ENCODE results near the gene PIP5K1B.

Gene PIP5K1B

DNA sequence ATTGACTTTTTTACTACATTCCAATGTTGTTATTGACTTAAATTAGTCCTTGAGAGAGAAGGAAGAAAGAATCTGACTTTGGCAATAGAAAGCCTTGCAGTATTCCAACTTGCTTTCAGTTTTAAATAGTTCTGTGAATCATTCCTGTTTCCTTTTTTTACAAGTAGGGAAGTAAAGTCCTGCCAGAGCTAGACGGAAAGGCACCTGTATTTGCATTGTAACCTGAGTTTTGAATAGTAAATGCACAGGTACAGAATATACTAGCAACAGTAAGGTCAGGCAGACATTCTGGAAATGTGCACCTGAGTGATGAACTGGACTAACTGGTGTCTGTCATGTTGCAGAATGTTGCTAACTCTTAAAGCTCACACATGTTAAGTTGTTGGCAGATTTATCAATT is 208.0 kb downstream of the PIP5K1B start:
- Histone ChIP-seq H3K36me3 (ENCODE audit: control insufficient read depth, insufficient read depth, low read length) (no peaks in the 10 kb centered on the region), H3K9me3 (ENCODE audit: control insufficient read depth, low read length) (no peaks in the 10 kb centered on the region), H3K9ac (ENCODE audit: low read length) (no peak overlapping the region), H3K4me3 (ENCODE audit: low read length) (no peak overlapping the region), H3K27me3 (ENCODE audit: control insufficient read depth, insufficient read depth, low read length) (no peaks in the 10 kb centered on the region), H3K4me1 (ENCODE audit: control insufficient read depth, insufficient read depth, low read length) (no peaks in the 10 kb centered on the region)

DNA sequence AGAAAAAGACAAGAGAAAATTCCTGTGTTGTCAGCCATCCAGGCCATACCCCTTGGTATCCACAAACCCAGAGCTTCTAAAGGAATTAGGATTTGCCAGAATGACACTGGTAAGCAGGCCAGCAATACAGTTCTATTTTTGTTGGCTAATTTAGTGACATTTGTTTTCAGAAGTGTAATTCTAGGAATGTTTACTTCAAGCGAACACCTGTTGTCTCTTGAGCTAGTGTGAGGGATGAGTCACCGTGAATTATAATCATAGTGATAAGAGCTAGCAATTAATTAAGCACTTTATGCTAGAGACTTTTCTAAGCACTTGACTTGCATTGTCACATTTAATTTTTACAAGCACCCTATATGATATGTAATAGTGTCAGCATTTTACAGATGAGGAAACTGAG is 209.7 kb downstream of the PIP5K1B start:
- no peaks in the 10 kb centered on the region for H3K9me3 ChIP-seq (ENCODE audit: control insufficient read depth, low read length)
- H3K36me3 ChIP-seq (ENCODE audit: control insufficient read depth, insufficient read depth, low read length): no peaks in the 10 kb centered on the region
- no peaks in the 10 kb centered on the region for H3K27me3 ChIP-seq (ENCODE audit: control insufficient read depth, insufficient read depth, low read length)
- no peak overlapping the region for H3K9ac ChIP-seq (ENCODE audit: low read length)
- H3K4me1 ChIP-seq (ENCODE audit: control insufficient read depth, insufficient read depth, low read length): no peaks in the 10 kb centered on the region
- no peak overlapping the region for H3K4me3 ChIP-seq (ENCODE audit: low read length)

DNA sequence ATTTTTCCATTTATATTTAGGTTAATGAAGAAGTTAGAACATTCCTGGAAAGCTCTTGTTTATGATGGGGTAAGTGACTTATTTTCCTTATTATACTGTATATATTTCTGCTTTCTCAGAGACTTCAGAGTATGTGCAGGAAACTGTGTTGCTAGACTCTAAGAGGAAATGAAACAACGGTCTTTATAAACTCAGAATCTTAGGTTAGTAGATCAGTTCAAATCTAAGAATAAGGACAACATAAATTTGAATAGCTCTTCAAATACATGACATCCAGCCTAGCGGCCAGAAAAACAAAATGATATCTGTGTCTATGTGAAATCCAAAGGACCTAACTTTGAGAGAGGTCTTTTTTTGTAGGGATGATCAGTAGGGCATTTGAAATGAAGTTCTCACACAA is 214.6 kb downstream of the PIP5K1B start:
- no peaks in the 10 kb centered on the region for H3K4me1 ChIP-seq (ENCODE audit: control insufficient read depth, insufficient read depth, low read length)
- H3K4me3 ChIP-seq (ENCODE audit: low read length): no peak overlapping the region
- no peaks in the 10 kb centered on the region for H3K9me3 ChIP-seq (ENCODE audit: control insufficient read depth, low read length)
- H3K27me3 ChIP-seq (ENCODE audit: control insufficient read depth, insufficient read depth, low read length): no peaks in the 10 kb centered on the region
- no peaks in the 10 kb centered on the region for H3K36me3 ChIP-seq (ENCODE audit: control insufficient read depth, insufficient read depth, low read length)
- no peak overlapping the region for H3K9ac ChIP-seq (ENCODE audit: low read length)

DNA sequence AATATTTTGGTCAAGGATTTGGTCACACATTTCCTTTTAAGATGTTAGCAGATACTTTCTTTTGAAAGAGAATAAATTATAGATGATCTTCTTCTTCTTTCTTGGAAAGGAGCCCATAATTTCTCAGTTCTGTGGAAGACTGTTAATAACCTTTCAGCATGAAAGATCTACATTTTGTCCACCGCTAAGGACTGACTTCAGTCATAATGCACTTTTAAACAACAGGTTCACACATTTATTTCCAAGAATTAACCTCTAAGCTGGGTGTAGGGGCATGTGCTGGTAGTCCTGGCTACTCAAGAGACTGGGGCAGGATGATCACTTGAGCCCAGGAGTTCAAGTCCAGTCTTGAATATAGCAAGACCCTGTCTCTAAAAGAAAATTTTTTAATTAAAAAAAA is 215.9 kb downstream of the PIP5K1B start:
- no peaks in the 10 kb centered on the region for H3K4me1 ChIP-seq (ENCODE audit: control insufficient read depth, insufficient read depth, low read length)
- H3K9ac ChIP-seq (ENCODE audit: low read length): no peak overlapping the region
- no peaks in the 10 kb centered on the region for H3K9me3 ChIP-seq (ENCODE audit: control insufficient read depth, low read length)
- H3K27me3 ChIP-seq (ENCODE audit: control insufficient read depth, insufficient read depth, low read length): no peaks in the 10 kb centered on the region
- H3K4me3 ChIP-seq (ENCODE audit: low read length): no peak overlapping the region
- no peaks in the 10 kb centered on the region for H3K36me3 ChIP-seq (ENCODE audit: control insufficient read depth, insufficient read depth, low read length)

DNA sequence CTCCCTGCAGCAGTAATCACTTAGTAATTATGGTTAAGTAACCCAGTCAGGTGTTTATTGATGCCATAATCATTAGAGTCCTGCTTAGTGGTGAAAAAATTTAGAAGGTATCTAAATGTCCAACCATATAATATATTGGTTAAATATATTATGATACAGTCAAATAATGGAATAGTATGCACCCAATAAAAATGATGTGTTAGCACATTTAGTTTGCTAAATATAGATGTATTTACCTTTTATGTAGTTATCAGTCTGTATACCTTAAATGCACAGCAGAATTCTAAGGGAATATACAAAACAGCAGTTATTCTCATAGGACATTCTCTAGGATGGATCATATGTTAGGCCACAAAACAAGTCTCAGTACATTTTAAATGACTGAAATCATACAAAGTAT is 218.4 kb downstream of the PIP5K1B start:
- Histone ChIP-seq H3K9ac (ENCODE audit: low read length) (no peak overlapping the region), H3K4me3 (ENCODE audit: low read length) (no peak overlapping the region), H3K9me3 (ENCODE audit: control insufficient read depth, low read length) (no peaks in the 10 kb centered on the region), H3K27me3 (ENCODE audit: control insufficient read depth, insufficient read depth, low read length) (no peaks in the 10 kb centered on the region), H3K36me3 (ENCODE audit: control insufficient read depth, insufficient read depth, low read length) (no peaks in the 10 kb centered on the region), H3K4me1 (ENCODE audit: control insufficient read depth, insufficient read depth, low read length) (no peaks in the 10 kb centered on the region)

DNA sequence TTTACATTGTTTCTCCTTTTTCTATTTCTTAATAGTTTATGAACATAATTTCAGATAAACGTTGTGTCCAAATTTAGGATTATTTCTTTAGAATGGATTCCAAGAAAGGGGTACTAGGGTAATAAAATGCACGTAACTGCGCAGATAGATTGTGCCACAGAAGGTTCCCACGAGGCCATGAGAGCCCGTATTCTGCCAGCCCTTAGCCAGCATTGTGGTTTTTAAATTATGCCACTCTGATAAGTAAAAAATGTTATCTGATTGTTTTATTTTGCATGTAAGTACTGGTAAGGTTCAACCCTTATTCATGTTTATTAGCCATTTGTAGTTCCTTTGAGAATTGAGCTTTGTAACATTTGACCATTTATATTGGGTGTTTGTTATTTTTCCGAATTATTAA is 220.1 kb downstream of the PIP5K1B start:
- Histone ChIP-seq H3K36me3 (ENCODE audit: control insufficient read depth, insufficient read depth, low read length) (no peaks in the 10 kb centered on the region), H3K9me3 (ENCODE audit: control insufficient read depth, low read length) (no peaks in the 10 kb centered on the region), H3K4me1 (ENCODE audit: control insufficient read depth, insufficient read depth, low read length) (no peaks in the 10 kb centered on the region), H3K27me3 (ENCODE audit: control insufficient read depth, insufficient read depth, low read length) (no peaks in the 10 kb centered on the region), H3K4me3 (ENCODE audit: low read length) (no peak overlapping the region), H3K9ac (ENCODE audit: low read length) (no peak overlapping the region)

DNA sequence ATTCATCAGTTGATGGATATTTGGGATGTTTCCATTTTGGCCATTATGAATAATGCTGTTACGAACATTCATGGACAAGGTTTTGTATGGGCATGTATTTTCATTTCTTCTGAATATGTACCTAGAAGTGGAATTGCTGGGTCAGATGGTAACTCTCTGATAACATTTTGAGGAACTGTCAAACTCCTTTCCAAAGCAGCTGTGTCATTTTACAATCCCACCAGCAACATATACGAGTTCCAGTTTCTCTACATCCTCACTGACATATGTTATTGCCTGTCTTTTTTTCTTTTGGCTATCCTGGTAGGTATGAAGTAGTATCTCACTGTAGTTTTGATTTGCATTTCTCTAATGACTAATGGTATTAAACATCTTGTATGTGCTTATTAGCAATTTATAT is 222.1 kb downstream of the PIP5K1B start:
- Histone ChIP-seq H3K4me1 (ENCODE audit: control insufficient read depth, insufficient read depth, low read length) (no peaks in the 10 kb centered on the region), H3K4me3 (ENCODE audit: low read length) (no peak overlapping the region), H3K9me3 (ENCODE audit: control insufficient read depth, low read length) (no peaks in the 10 kb centered on the region), H3K36me3 (ENCODE audit: control insufficient read depth, insufficient read depth, low read length) (no peaks in the 10 kb centered on the region), H3K27me3 (ENCODE audit: control insufficient read depth, insufficient read depth, low read length) (no peaks in the 10 kb centered on the region), H3K9ac (ENCODE audit: low read length) (no peak overlapping the region)

DNA sequence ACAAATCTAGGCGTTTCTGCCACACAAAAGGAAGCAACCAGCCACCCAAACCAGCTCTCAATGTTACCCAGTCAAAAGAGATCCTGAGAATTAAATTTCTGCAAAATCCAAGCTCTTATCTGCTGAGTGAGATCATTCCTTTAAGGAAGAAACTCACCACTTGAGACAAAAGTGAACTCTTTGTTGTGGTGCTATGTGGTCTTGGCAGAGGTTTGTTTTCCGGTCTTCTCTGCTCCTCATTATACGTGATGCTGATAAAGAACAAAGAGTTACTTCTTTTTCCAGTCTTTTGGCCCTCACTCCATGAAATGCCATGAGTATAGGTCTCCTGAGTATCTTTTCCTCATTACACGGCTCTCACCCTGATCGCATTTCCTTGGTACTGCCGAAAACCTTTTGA is 226.8 kb downstream of the PIP5K1B start:
- Histone ChIP-seq H3K9me3 (ENCODE audit: control insufficient read depth, low read length) (no peaks in the 10 kb centered on the region), H3K36me3 (ENCODE audit: control insufficient read depth, insufficient read depth, low read length) (no peaks in the 10 kb centered on the region), H3K27me3 (ENCODE audit: control insufficient read depth, insufficient read depth, low read length) (no peaks in the 10 kb centered on the region), H3K4me3 (ENCODE audit: low read length) (no peak overlapping the region), H3K4me1 (ENCODE audit: control insufficient read depth, insufficient read depth, low read length) (no peaks in the 10 kb centered on the region), H3K9ac (ENCODE audit: low read length) (no peak overlapping the region)

DNA sequence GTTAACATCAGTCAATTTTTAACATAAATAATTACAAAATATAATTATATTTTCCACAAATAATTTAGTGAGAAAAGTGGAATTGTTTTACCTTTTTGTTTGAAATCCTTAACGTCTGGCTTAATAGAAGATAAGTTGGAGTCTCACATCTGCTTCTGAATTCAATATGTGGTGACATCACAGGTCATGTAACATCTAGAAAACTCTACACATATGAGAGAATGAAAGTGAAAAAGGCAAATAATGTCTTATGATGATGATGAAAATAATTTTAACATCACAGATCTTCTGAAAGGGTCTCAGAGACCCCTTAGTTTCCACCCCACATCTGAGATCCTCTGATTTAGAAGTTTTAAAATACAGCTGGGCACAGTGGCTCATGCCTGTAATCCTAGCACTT is 227.4 kb downstream of the PIP5K1B start:
- Histone ChIP-seq H3K4me3 (ENCODE audit: low read length) (no peak overlapping the region), H3K9me3 (ENCODE audit: control insufficient read depth, low read length) (no peaks in the 10 kb centered on the region), H3K36me3 (ENCODE audit: control insufficient read depth, insufficient read depth, low read length) (no peaks in the 10 kb centered on the region), H3K27me3 (ENCODE audit: control insufficient read depth, insufficient read depth, low read length) (no peaks in the 10 kb centered on the region), H3K9ac (ENCODE audit: low read length) (no peak overlapping the region), H3K4me1 (ENCODE audit: control insufficient read depth, insufficient read depth, low read length) (no peaks in the 10 kb centered on the region)

DNA sequence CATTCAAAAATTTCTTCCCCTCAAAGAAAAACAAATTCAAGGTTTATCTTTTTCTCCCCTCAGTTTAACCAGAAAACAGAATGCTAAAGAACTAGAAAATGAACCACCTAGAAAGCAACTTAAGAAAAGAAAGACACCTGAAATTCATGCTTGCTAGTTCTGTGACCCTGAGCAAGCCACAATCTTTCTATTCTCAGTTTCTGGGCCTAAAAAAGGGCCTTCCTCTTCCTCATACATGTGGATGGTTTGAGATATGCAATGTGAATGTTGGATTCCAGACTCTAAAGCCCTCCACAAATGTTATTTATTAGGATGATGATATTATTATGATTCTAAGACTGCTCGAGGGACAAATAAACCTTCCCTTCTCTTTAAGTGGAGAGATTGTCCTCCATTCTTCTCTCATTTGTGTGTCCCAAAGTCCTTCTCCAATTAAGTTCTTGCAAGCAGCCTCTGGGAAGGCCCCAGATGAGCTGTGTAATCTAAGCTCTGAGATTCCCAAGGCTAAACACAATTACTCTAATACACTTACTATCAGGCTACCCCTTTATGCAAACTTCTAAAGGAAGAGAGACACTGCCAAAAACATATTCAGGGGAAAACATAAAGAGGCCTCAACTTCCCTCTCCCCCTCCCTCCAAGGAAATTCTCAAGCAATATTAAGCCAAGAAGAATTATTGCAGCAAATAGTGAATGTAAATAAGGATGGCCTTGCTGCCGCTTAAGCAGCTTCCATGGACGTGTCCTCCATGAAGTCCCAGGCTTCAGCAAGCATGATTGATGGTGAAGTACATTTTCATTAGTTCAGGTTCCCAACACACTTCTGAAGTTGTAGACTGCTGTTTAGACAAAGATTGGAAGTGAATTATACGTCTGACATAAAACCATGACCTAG is 228.6 kb downstream of the PIP5K1B start:
- no peaks in the 10 kb centered on the region for H3K4me1 ChIP-seq (ENCODE audit: control insufficient read depth, insufficient read depth, low read length)
- no peak overlapping the region for H3K4me3 ChIP-seq (ENCODE audit: low read length)
- no peaks in the 10 kb centered on the region for H3K27me3 ChIP-seq (ENCODE audit: control insufficient read depth, insufficient read depth, low read length)
- no peak overlapping the region for H3K9ac ChIP-seq (ENCODE audit: low read length)
- H3K36me3 ChIP-seq (ENCODE audit: control insufficient read depth, insufficient read depth, low read length): no peaks in the 10 kb centered on the region
- no peaks in the 10 kb centered on the region for H3K9me3 ChIP-seq (ENCODE audit: control insufficient read depth, low read length)

DNA sequence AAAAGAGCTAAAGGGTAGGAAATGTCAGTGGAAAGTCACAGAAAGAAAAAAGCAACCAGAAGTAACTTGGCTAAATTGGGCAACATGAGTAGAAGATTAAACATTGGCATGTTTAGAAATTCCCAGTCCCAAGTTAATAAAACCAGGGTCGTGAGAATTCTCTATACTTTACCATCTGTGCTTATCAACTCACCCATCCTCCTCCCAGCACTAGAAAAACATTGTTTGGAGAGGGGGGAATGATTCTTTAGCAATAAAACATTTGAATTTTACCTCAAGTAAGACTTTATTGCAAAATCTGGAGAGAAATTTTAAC is 229.2 kb downstream of the PIP5K1B start:
- H3K9me3 ChIP-seq (ENCODE audit: control insufficient read depth, low read length): no peaks in the 10 kb centered on the region
- H3K4me3 ChIP-seq (ENCODE audit: low read length): no peak overlapping the region
- H3K9ac ChIP-seq (ENCODE audit: low read length): no peak overlapping the region
- H3K27me3 ChIP-seq (ENCODE audit: control insufficient read depth, insufficient read depth, low read length): no peaks in the 10 kb centered on the region
- no peaks in the 10 kb centered on the region for H3K36me3 ChIP-seq (ENCODE audit: control insufficient read depth, insufficient read depth, low read length)
- no peaks in the 10 kb centered on the region for H3K4me1 ChIP-seq (ENCODE audit: control insufficient read depth, insufficient read depth, low read length)

DNA sequence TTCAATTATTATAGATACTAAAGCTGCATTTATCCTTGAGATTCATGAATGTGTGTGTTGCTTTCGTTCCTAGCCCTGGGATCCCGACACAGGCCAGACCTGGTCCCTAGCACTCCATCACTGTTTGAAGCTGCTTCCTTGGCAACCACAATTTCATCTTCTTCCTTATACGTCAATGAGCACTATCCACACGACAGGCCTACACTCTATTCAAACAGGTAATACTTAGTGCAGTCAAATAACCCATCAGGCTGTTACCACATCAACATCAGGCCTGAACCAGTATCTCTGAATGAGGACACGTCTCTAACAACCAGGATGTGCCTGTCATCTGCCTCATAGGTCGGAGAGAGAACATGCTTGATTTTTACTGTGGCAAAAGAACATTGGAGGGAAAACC is 235.5 kb downstream of the PIP5K1B start:
- Histone ChIP-seq H3K27me3 (ENCODE audit: control insufficient read depth, insufficient read depth, low read length) (no peaks in the 10 kb centered on the region), H3K9me3 (ENCODE audit: control insufficient read depth, low read length) (no peaks in the 10 kb centered on the region), H3K4me3 (ENCODE audit: low read length) (no peak overlapping the region), H3K36me3 (ENCODE audit: control insufficient read depth, insufficient read depth, low read length) (no peaks in the 10 kb centered on the region), H3K4me1 (ENCODE audit: control insufficient read depth, insufficient read depth, low read length) (no peaks in the 10 kb centered on the region), H3K9ac (ENCODE audit: low read length) (no peak overlapping the region)
